RWPE2 (cell line): ENCODE measurements around the gene UST.

ENCODE experiments used
- ATAC-seq: fragments of 200-7000 bp; cut with Tn5 transposase; 3 replicates; pipeline ENCODE4 v1.9.1; 2021; ENCODE audit warnings: low read depth
- DNase-seq: peaks from one replicate; pipeline ENCODE4 v3.0.0-alpha.2; 2020; ENCODE audit warnings: low spot score
- H3K27ac ChIP-seq: fragments of 450-650 bp; 2 replicates; pipeline ENCODE4 v1.5.1; 2017; ENCODE audit warnings: mild to moderate bottlenecking; ENCODE audit not compliant: poor library complexity, severe bottlenecking
- H3K27me3 ChIP-seq: fragments of 250-450 bp; sonication (Bioruptor Pico); 2 replicates; pipeline ENCODE4 v1.5.1; 2021; ENCODE audit warnings: mild to moderate bottlenecking, moderate library complexity; ENCODE audit not compliant: insufficient read depth, poor library complexity, severe bottlenecking
- H3K36me3 ChIP-seq: fragments of 250-450 bp; sonication (Bioruptor Pico); 2 replicates; pipeline ENCODE4 v1.5.1; 2020; ENCODE audit warnings: low read depth, mild to moderate bottlenecking, moderate library complexity
- H3K4me1 ChIP-seq: fragments of 250-450 bp; sonication (Bioruptor Pico); 2 replicates; pipeline ENCODE4 v1.5.1; 2021; ENCODE audit warnings: mild to moderate bottlenecking, moderate library complexity; ENCODE audit not compliant: insufficient read depth, poor library complexity, severe bottlenecking
- H3K4me3 ChIP-seq: fragments of 250-450 bp; sonication (Bioruptor Pico); 2 replicates; pipeline ENCODE4 v1.5.1; 2021; ENCODE audit warnings: mild to moderate bottlenecking, moderate library complexity; ENCODE audit not compliant: severe bottlenecking
- H3K9me3 ChIP-seq: fragments of 250-450 bp; sonication (Bioruptor Pico); 2 replicates; pipeline ENCODE4 v1.5.1; 2021; ENCODE audit warnings: mild to moderate bottlenecking, moderate library complexity; ENCODE audit not compliant: severe bottlenecking
- CTCF ChIP-seq: fragments of 450-650 bp; IDR thresholded peaks from one replicate; pipeline ENCODE4 v1.5.1; 2017; ENCODE audit warnings: mild to moderate bottlenecking, moderate library complexity; ENCODE audit not compliant: poor library complexity, severe bottlenecking

UST gene

DNA sequence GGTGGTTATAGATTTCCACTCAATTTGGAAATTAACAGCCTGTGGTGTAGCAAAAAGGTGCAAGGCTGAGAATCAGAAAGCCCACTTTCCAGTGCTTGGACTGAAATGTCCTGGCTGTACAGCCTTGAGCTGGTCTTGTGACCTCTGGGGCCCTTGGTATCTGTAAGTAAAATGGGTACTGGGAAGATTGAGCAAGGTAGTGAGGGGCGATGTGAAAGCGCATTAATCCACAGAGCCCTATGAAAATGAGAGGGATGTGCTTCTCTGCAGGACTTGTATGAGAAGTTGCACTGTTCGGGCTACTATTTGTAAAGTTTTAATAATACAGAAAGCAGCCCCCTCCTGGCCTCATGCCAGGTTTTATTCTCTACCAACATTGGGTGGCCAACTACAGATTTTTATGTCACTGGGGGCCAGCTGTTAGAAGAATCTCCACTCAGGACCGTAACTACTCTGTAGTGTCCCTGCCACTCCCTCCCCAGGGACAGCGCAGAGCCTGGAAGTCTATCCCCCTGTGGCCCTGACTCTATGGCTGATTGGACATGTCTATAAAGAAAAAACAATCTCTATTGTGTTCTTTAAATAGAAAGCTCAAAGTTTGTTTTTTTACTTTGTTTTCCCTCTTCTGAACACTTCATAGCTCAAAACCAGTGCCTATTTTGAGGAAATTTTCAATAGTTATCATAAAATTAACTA lies 316.0 kb downstream of the UST start:
- TF ChIP-seq CTCF, result no peak
- ATAC-seq, result no peak
- H3K36me3 ChIP-seq, result no peaks in the 10 kb centered on the region
- no peaks in the 10 kb centered on the region for H3K27me3 ChIP-seq
- H3K4me3 ChIP-seq, result no peak overlapping the region
- H3K27ac ChIP-seq, result no peak overlapping the region
- H3K9me3 ChIP-seq, result no peaks in the 10 kb centered on the region
- DNase-seq, result no peak
- H3K4me1 ChIP-seq, result peaks cover 13% of the 10 kb centered on the region

DNA sequence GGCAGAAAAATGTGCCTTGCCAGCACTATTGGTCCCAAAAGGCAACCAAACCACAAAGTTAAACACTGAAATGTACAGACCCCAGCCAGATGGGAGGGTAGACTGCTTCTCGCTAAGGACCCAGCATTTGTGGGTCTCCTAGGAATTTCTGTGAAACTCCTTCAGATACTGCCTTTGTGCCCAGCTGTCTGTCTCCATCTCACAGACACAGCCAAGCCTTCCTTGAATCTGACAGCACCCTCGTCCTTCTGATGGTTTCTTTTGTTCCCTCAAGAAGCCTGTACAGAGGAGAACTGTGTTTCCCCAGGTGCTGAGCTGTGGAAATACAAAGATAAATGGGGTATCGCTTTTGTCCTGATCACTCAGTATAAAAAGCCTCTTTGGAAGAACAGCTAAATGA lies 316.6 kb downstream of the UST start:
- H3K27ac ChIP-seq, result no peak overlapping the region
- H3K4me3 ChIP-seq, result no peak overlapping the region
- DNase-seq (no peak), ATAC-seq (no peak)
- peaks cover 13% of the 10 kb centered on the region for H3K4me1 ChIP-seq
- H3K27me3 ChIP-seq, result no peaks in the 10 kb centered on the region
- no peaks in the 10 kb centered on the region for H3K36me3 ChIP-seq
- TF ChIP-seq CTCF, result no peak
- H3K9me3 ChIP-seq, result no peaks in the 10 kb centered on the region

GRCh38 chr6:149064001-149064659 lies 317.3 kb downstream of the UST start:
- Histone ChIP-seq H3K4me3 (no peak overlapping the region), H3K4me1 (peaks cover 13% of the 10 kb centered on the region)

DNA sequence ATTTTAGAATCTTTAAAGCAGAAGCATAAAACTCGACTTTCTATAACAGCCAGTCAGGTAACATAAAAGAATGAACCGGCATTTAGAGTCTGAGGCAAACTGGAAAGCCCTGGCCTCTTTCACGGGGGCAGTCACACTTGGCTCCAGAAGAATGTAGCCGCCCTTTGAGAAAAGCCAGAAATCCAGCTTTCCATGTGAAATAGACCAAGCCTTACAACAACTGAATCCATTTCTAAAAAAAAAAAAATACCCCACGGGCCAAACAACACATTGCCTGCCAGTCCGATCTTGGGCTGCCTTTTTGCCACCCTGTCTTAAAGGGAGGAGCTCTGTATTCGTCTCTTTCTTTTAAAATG lies 317.8 kb downstream of the UST start:
- Histone ChIP-seq H3K27me3 (no peaks in the 10 kb centered on the region), H3K36me3 (no peaks in the 10 kb centered on the region), H3K27ac (no peak overlapping the region), H3K9me3 (no peaks in the 10 kb centered on the region), H3K4me3 (no peak overlapping the region), H3K4me1 (peaks cover 13% of the 10 kb centered on the region)
- no peak for DNase-seq
- no peak for TF ChIP-seq CTCF
- no peak for ATAC-seq

More at GRCh38 chr6:149064001-149064659, 317.3 kb downstream of the UST start:
- H3K27ac ChIP-seq, result no peak overlapping the region
- DNase-seq (no peak), ATAC-seq (no peak)
- H3K9me3 ChIP-seq, result no peaks in the 10 kb centered on the region
- H3K27me3 ChIP-seq, result no peaks in the 10 kb centered on the region
- TF ChIP-seq CTCF, result no peak
- no peaks in the 10 kb centered on the region for H3K36me3 ChIP-seq

- H3K4me3 ChIP-seq, result no peak overlapping the region
- no peaks in the 10 kb centered on the region for H3K27me3 ChIP-seq
- no peak for ATAC-seq
- H3K27ac ChIP-seq, result no peak overlapping the region
- no peak for DNase-seq
- no peak for TF ChIP-seq CTCF
- H3K36me3 ChIP-seq, result no peaks in the 10 kb centered on the region
- H3K4me1 ChIP-seq, result peaks cover 13% of the 10 kb centered on the region
- H3K9me3 ChIP-seq, result no peaks in the 10 kb centered on the region
These were observed 318.3 kb downstream of the UST start for GRCh38 chr6:149065121-149065520.
